Ishikawa (cell line): ENCODE measurements around the gene PFKFB1.

Source experiments
- CEBPB ChIP-seq: IDR thresholded peaks from 2 replicates; pipeline ENCODE4 v1.6.1; 2012
- NFIC ChIP-seq: IDR thresholded peaks from 2 replicates; pipeline ENCODE4 v1.6.1; 2012
- RAD21 ChIP-seq: IDR thresholded peaks from 2 replicates; pipeline ENCODE4 v1.6.1; 2012; ENCODE audit warnings: low read depth

DNA sequence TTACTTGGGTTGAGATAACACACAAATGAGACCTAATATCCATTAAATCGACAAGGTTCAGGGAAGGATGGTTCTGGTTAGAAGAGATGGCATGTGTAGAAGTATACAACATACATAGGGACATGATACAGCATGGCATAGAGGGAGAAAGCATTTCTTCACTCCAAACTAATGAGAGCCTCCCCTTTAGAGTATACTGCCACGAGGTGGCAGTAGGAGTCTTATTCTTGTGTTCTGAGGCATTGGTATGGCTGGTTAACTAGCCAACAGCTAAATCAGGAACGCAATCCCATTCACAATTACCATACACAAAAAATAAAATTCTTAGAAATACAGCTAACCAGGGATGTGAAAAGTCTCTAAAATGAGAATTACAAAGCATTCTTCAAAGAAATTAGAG, 102.4 kb downstream of the PFKFB1 start:
- TF ChIP-seq CEBPB (no peak), NFIC (no peak), RAD21 (peak; percentile 63)
